Upper lobe of left lung (tissue), 6 donors: ENCODE data around the gene TCEAL9. TPM values are rescaled to one million over a fixed set of nuclear protein-coding genes. Genes with fewer than 3 reads are reported as not detected.

Experiments used
- ATAC-seq, 2 donors: fragments of 200-7000 bp; cut with Tn5 transposase; one replicate each; pipeline ENCODE4 v1.9.1; 2022; ENCODE audit warnings: mild to moderate bottlenecking in 2 of 2, moderate library complexity in 2 of 2; ENCODE audit not compliant: low FRiP score in 2 of 2
- DNase-seq, 2 donors: peaks; one replicate each; pipeline ENCODE4 v3.0.0-alpha.2; 2019 to 2020
- H3K27ac ChIP-seq, 4 donors: fragments of 200-600 bp; sonication (generic); one replicate each; pipeline ENCODE4 v1.5.1; 2016 to 2019
- H3K27me3 ChIP-seq, 4 donors: fragments of 200-600 bp; sonication (generic); one replicate each; pipeline ENCODE4 v1.5.1; 2017 to 2019
- H3K36me3 ChIP-seq, 4 donors: fragments of 200-600 bp; sonication (generic); one replicate each; pipeline ENCODE4 v1.5.1; 2016 to 2019
- H3K4me1 ChIP-seq, 4 donors: fragments of 200-600 bp; sonication (generic); one replicate each; pipeline ENCODE4 v1.5.1; 2018 to 2019
- H3K4me3 ChIP-seq, 4 donors: fragments of 200-600 bp; sonication (generic); one replicate each; pipeline ENCODE4 v1.5.1; 2017 to 2019; ENCODE audit warnings: mild to moderate bottlenecking in 2 of 4, moderate library complexity in 1 of 4
- H3K9me3 ChIP-seq, 4 donors: fragments of 200-600 bp; sonication (generic); one replicate each; pipeline ENCODE4 v1.5.1; 2018 to 2019
- EP300 ChIP-seq, 4 donors: sonication (generic); formaldehyde crosslinking; IDR thresholded peaks; one replicate each; pipeline ENCODE4 v1.5.1; 2017; ENCODE audit warnings: antibody characterized with exemption in 4 of 4, control low read depth in 2 of 4
- POLR2A ChIP-seq, 4 donors: fragments of 450-650 bp; IDR thresholded peaks; one replicate each; pipeline ENCODE4 v1.5.1; 2016 to 2017; ENCODE audit warnings: antibody characterized with exemption in 4 of 4, mild to moderate bottlenecking in 2 of 4
- POLR2AphosphoS5 ChIP-seq, 2 donors: sonication (generic); formaldehyde crosslinking; IDR thresholded peaks; one replicate each; pipeline ENCODE4 v1.5.1; 2017; ENCODE audit warnings: antibody characterized with exemption in 2 of 2
- WGBS, 2 donors: methylation state at CpG; one replicate each; pipeline ENCODE4 v1.1.5; 2017 to 2018; 5-methylcytosine and 5-hydroxymethylcytosine counted together
- total RNA-seq, 6 donors: library from RNA; depleted of rRNA in 4 of 6; stranded (reverse); fragments of >200 nt in 4 of 6; gene quantifications; one replicate each; pipeline versions ENCODE4 v1.1.0 to v1.2.1, GENCODE V29; 2016 to 2021
- TF ChIP-seq, protein P1 (sequence below), 6 experiments: fragments of 450-650 bp in 4 of 6; fragments of 200-600 bp in 2 of 6; sonication (generic) in 2 of 6; IDR thresholded peaks; one replicate each; pipeline ENCODE4 v1.5.1; 2016 to 2019; ENCODE audit warnings: antibody characterized with exemption in 6 of 6
- donor health status: DM: no; HTN: no; CAD: no; lungs with moderate emphysema.
- donor health status: DM: no; HTN: yes; CAD: no; lungs with severe emphysema.

Gene TCEAL9
- total RNA-seq, 6 donors from 2014 or later, result 32.2 to 92.7 (median 36.4) TPM

- 47 to 82% methylated on average over 2 of the region's 2 CpGs for WGBS, 2 donors
- H3K36me3 ChIP-seq, result no peaks in the 10 kb centered on the region
- DNase-seq, result no peak
- no peaks in the 10 kb centered on the region for H3K4me1 ChIP-seq
- no peak for TF ChIP-seq POLR2A (IDR thresholded peaks at IDR 0.05)
- no peak for TF ChIP-seq POLR2AphosphoS5 (IDR thresholded peaks at IDR 0.05)
- TF ChIP-seq, protein P1, sequence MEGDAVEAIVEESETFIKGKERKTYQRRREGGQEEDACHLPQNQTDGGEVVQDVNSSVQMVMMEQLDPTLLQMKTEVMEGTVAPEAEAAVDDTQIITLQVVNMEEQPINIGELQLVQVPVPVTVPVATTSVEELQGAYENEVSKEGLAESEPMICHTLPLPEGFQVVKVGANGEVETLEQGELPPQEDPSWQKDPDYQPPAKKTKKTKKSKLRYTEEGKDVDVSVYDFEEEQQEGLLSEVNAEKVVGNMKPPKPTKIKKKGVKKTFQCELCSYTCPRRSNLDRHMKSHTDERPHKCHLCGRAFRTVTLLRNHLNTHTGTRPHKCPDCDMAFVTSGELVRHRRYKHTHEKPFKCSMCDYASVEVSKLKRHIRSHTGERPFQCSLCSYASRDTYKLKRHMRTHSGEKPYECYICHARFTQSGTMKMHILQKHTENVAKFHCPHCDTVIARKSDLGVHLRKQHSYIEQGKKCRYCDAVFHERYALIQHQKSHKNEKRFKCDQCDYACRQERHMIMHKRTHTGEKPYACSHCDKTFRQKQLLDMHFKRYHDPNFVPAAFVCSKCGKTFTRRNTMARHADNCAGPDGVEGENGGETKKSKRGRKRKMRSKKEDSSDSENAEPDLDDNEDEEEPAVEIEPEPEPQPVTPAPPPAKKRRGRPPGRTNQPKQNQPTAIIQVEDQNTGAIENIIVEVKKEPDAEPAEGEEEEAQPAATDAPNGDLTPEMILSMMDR (IDR thresholded peaks at IDR 0.05), result no peak
- no peak for TF ChIP-seq EP300 (IDR thresholded peaks at IDR 0.05)
- H3K27me3 ChIP-seq, result no peaks in the 10 kb centered on the region
- no peak overlapping the region for H3K27ac ChIP-seq
- H3K9me3 ChIP-seq, result no peaks in the 10 kb centered on the region
- no peak for ATAC-seq
- no peak overlapping the region for H3K4me3 ChIP-seq
Measured at GRCh38 chrX:103372886-103373285, 16.6 kb downstream of the TCEAL9 start.

DNA sequence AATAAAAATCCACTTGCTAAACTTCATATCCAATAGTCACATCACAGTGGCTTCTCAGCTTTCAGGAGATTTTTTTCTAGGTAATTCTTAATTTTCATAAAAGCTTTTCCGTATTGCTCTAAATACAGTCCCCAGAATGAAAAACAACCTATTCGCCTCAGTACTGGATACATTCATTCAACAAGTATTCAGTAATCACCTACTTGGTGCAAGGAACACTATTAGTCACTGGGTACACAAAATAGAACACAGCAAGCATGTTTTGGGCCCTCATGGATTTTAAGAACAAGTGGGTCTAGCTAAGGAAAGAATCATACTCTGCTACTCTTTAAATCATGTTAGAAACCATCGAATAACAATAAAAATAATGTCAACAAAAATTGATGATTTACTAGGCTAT, 17.3 kb downstream of the TCEAL9 start:
- H3K27me3 ChIP-seq, result no peaks in the 10 kb centered on the region
- no peaks in the 10 kb centered on the region for H3K4me1 ChIP-seq
- H3K9me3 ChIP-seq, result no peaks in the 10 kb centered on the region
- 71 to 84% methylated on average over 3 of the region's 3 CpGs for WGBS, 2 donors
- no peak for DNase-seq
- H3K27ac ChIP-seq, result no peak overlapping the region
- no peak for TF ChIP-seq EP300 (IDR thresholded peaks at IDR 0.05)
- TF ChIP-seq, protein P1 (IDR thresholded peaks at IDR 0.05), result no peak
- H3K36me3 ChIP-seq, result no peaks in the 10 kb centered on the region
- H3K4me3 ChIP-seq, result no peak overlapping the region
- ATAC-seq, result no peak

DNA sequence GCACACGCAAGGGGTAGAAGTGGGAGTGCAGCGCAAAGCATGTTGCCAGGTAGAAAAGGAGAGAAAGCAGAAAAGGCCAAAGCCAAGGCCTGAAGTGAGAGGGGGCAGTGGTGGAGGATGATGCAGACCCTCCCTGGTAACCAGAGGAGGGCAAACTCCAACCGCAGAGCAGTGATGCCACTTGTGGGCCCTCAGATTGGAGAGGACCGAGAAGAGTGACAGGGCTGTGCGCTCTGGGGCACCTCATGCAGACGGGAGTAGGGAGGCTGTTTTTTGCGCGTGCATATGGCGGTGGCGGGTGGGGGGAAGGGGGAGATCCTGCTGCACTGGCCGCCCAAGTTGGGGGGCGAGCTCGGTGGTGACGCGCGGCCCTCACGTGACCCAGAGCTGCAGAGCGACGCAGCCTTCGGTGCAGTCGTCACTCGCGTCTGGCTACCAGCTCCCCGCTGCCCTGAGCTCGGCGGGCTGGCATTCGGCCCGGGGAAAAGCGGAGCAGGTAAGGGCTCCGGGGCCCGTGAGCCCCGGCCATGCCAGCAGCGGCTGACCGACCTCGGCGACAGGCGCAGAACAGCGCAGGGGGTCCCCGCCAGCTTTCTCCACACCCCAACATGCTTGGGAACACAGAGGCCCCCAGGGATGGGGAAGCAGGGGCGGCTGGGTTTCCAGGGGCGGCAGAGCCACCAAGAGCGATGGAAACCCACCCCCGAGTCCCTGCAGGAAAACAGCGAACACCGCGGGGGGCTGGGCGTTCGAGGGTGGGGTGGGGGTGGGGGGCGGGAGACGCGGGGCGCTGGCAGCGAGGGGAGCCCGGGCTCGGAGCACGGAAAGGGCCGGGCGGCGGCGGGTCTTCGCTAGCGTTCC, 20.0 kb downstream of the TCEAL9 start, which contains the start of gene BEX3:
TSS of gene BEX3 (plus strand) at position 421 of the 861 bp plus-strand sequence. CDS start 984 bp downstream, outside the sequence.
- H3K4me1 ChIP-seq, result no peaks in the 10 kb centered on the region
- WGBS, 2 donors, result 31 to 36% methylated on average over 5 to 53 of the region's 62 CpGs
- peak; percentile 87 to 88 for ATAC-seq
- no peaks in the 10 kb centered on the region for H3K27me3 ChIP-seq
- H3K4me3 ChIP-seq, result peak within 1 kb of the TSS; percentile 48 to 69 (median 60)
- H3K9me3 ChIP-seq, result no peaks in the 10 kb centered on the region
- H3K36me3 ChIP-seq, result no peaks in the 10 kb centered on the region
- H3K27ac ChIP-seq, result peak within 1 kb of the TSS; percentile 85 to 90 (median 88)
- DNase-seq, result peak; percentile 46 to 89
- TF ChIP-seq POLR2AphosphoS5 (IDR thresholded peaks at IDR 0.05) (peak; percentile 36 to 77), EP300 (IDR thresholded peaks at IDR 0.05) (no peak), POLR2A (IDR thresholded peaks at IDR 0.05) (peak in 2 of 4 donors; percentile 61 to 67)
- TF ChIP-seq, protein P1 (IDR thresholded peaks at IDR 0.05), result no peak

DNA sequence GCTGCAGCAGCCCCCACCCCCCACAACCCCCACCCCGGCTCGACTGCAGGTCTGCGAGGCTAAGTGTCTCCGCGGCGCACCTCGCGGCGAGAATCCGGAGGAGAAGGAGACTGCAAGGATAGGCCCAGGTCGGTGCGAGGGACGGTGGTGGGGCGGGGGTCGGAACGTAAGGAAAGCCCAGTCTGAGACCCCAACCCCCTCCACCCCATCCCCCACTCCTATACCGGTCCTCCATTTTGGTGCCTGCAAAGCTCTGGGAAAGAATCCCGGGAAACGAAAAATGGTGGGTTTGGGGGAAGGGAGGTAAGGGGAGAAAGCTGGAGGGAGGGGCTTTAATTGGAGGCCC, 20.6 kb downstream of the TCEAL9 start:
- Histone ChIP-seq H3K27me3 (no peaks in the 10 kb centered on the region), H3K27ac (peak overlapping the region; percentile 85 to 90 (median 88)), H3K36me3 (no peaks in the 10 kb centered on the region), H3K4me1 (no peaks in the 10 kb centered on the region), H3K9me3 (no peaks in the 10 kb centered on the region), H3K4me3 (peak overlapping the region; percentile 48 to 69 (median 60))
- WGBS, 2 donors, result 0 to 47% methylated on average over 8 to 19 of the region's 19 CpGs
- ATAC-seq, result peak; percentile 34 to 55
- DNase-seq, result no peak
- TF ChIP-seq POLR2A (IDR thresholded peaks at IDR 0.05) (no peak), EP300 (IDR thresholded peaks at IDR 0.05) (no peak), POLR2AphosphoS5 (IDR thresholded peaks at IDR 0.05) (no peak)
- TF ChIP-seq, protein P1 (IDR thresholded peaks at IDR 0.05), result no peak
